ENCODE data around the gene COG3.
"Not testable (repeated sequence)": the region's sequence is repeated elsewhere in the genome, so short reads cannot be mapped to it uniquely, and the experiment has no call there.

Gene COG3, protein sequence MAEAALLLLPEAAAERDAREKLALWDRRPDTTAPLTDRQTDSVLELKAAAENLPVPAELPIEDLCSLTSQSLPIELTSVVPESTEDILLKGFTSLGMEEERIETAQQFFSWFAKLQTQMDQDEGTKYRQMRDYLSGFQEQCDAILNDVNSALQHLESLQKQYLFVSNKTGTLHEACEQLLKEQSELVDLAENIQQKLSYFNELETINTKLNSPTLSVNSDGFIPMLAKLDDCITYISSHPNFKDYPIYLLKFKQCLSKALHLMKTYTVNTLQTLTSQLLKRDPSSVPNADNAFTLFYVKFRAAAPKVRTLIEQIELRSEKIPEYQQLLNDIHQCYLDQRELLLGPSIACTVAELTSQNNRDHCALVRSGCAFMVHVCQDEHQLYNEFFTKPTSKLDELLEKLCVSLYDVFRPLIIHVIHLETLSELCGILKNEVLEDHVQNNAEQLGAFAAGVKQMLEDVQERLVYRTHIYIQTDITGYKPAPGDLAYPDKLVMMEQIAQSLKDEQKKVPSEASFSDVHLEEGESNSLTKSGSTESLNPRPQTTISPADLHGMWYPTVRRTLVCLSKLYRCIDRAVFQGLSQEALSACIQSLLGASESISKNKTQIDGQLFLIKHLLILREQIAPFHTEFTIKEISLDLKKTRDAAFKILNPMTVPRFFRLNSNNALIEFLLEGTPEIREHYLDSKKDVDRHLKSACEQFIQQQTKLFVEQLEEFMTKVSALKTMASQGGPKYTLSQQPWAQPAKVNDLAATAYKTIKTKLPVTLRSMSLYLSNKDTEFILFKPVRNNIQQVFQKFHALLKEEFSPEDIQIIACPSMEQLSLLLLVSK

DNA sequence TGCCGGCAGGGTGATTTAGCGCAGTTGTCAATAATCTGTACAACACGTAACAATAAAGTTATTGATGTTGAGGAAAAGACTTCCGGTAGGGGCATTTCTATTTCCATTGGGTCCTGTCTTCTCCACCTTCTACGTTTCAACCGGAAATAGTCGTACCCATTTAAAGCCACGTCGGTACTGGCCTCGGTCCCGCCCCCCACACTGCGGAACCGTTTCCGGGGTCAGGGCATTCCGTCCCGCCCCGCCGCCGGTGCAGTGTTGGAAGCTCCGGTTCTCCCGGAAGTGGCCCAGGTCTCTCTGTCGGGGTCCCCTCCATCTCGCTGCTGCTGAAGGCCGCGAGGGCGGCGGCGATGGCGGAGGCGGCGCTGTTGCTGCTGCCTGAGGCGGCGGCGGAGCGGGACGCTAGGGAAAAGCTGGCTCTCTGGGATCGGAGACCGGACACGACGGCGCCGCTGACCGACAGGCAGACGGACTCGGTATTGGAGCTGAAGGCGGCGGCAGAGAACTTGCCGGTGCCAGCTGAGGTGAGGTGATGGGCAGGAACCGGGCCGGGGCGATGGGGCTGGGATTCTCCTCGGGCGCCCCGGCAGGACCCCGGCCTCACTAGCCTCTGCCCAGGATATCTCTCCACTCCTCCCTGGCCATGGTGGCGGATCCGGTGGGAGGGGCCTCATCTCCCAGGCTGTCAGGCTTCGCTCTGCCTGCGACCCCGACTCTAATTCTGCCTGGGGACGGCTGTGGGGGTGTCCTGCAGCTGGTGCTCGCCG is at the start of gene COG3:
Gene COG3 (plus strand): TSS at position 253 of the 767 bp plus-strand sequence. CDS start 98 bp downstream, at position 351.
- DNase-seq (ENCODE audit: low spot score) = peak; percentile 95

DNA sequence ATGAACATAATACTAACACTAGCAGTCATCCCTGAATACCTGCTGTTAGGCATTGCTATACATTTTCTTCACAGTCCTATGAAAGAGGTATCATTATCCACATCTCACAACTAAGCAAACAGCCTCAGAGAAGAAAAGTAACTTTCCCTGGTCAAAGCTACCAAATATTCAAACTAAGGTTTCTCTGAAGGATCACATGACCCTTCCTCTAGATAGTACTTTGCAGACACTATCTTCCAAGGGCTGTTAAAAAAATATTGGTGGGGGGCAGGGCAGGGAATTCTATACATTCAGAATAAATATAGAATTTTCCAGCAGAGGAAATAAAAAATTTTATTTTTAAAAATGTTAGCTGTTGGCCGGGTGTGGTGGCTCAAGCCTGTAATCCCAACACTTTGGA is 49.6 kb upstream of the COG3 start:
- no peak for DNase-seq (ENCODE audit: low spot score)

DNA sequence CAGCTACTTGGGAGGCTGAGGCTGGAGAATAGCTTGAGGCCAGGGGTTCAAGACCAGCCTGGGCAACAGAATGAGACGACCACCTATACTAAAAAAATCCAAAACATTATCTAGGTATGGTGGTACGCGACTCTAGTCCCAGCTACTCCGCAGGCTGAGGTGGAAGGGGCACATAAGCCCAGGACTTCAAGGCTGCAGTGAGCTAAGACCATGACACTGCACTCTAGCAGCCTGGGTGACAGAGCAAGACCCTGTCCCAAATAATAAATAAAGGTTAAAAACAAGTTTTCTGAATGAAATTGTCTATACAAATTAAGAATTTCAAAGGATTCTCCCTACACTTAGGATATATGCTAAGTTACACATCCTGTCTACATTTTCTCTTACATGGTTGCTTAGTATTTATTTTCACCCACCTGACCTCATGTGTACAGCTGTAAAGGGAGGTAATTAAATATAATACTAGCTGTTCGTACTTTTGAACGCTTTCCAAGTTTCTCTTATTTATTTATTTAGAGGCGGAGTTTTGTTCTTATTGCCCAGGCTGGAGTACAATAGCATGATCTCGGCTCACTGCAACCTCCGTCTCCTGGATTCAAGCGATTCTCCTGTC is 48.1 kb upstream of the COG3 start:
- peak; percentile 12 for DNase-seq (ENCODE audit: low spot score)

DNA sequence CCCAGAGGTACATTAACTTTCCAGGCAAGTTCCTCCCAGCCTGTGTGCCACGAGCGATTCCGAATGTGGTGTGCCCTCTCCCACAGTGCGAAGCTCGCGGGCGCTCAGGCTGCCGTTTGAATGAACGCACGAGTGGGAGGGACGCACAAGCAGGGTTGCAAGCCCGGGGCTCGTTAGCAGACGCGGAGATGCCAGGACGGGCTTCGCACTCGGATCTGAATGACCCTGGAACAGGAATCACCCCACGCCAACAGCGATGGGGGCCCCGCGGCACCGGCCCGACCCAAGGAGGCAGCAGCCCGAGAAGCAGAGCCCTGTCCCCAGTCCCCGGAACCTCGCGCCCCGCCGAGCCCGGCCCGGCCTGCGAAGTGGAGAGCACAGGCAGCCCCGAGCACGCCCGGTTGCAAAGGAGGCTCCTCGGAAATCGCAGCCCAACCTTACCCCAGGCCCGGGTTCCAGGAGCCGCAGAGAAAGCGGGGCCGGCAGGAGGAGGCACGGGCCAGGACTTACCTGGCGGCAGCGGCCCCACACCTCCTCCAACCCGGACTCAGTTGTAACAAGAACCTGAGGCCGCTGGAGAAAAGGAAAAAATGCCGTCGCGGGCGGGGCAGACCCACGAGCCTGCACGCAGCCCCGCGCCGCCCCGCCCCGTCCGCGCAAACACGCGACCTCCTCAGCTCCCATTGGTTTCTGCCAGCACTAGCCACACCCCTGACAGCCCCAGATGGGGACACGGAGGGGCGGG is 46.8 kb upstream of the COG3 start, which contains the start of gene SLC25A30:
Gene SLC25A30 (minus strand): TSS at position 584 of the 745 bp plus-strand sequence. CDS start 6,948 bp downstream, outside the sequence.
- peak; percentile 81 for DNase-seq (ENCODE audit: low spot score)

DNA sequence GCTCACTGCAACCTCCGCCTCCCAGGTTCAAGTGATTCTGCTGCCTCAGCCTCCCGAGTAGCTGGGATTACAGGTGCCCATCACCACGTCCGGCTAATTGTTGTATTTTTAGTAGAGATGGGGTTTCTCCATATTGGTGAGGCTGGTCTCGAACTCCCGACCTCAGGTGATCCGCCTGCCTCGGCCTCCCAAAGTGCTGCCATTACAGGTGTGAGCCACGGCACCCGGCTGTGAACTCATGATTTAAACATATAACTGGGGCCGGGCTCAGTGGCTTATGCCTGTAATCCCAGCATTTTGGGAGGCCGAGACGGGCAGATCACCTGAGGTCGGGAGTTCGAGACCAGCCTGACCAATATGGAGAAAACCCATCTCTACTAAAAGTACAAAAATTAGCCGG is 45.4 kb upstream of the COG3 start:
- not testable (repeated sequence) for DNase-seq (ENCODE audit: low spot score)

DNA sequence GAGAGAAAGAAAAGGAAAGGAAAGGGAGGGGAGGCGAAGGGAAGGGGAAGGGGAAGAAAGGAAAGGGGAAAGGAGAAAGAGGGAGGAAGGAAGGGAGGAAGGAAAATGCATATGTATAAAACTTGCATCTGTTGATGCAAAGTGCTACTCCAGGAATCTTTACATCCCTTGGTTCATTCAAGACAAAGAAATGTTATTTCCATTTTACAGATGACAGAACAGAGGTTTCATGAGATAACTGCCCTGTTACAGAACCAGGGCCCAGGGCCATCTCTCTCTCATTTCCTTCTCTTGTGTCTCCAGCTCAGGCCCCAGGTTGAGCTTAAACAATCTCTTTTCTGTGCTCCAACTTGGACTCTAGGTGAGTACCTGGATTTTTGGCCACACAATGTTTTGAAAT is 44.8 kb upstream of the COG3 start:
- DNase-seq (ENCODE audit: low spot score) = no peak

DNA sequence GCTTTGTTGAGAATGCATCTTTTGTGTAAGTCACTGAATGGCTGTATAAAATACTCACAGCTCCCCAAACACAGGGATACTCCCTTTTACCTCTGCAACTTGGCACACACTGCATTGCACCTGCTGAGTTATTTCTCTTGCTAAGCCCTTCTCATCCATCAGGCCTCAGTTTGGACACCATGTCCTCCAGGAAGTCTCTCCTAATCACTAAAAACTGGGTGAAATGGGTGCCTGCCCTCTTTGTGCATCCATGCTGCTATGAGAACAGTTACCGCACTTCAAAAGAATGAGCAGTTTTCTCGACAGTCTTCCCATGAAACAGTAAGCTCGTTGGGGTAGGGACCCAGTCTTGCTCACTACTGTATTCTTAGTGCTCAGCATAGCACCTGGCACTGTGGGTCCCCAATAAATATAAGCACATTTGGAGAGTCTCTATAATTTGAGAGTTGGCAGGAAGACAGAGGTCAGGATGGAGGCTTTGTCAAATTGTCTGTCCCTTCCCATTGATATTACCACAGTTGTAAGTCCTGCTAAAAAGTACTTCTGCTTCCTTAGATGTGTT is 41.9 kb upstream of the COG3 start:
- DNase-seq (ENCODE audit: low spot score) = no peak

DNA sequence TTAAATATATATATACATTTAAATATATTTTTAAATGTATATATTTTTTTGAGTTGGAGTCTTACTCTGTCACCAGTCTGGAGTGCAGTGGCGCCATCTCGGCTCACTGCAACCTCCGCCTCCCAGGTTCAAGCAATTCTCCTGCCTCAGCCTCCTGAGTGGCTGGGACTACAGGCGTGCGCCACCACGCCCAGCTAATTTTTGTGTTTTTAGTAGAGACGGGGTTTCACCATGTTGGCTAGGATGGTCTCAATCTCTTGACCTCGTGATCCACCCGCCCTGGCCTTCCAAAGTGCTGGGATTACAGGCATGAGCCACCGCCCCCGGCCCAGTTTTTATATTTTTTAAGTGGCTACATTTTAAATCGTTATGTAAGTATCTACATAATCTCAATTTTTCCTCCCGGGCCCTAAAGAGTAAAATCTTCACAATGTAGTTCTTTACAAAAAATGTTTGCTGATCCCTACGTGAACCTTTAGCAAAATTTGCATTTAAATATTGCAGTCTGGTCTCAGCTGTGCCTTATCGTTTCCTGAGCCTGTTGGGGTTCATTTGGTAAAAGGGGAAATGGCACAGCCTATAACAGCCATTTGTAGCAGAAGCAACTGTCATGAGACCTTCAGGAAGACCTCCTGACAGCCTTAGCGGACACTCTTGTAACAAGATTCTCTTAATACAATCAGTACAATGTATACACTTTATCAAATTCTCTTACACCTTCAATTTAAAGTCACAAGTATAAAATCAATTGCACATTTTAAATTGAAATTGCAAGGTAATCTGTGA is 38.5 kb upstream of the COG3 start:
- not testable (repeated sequence) for DNase-seq (ENCODE audit: low spot score)

DNA sequence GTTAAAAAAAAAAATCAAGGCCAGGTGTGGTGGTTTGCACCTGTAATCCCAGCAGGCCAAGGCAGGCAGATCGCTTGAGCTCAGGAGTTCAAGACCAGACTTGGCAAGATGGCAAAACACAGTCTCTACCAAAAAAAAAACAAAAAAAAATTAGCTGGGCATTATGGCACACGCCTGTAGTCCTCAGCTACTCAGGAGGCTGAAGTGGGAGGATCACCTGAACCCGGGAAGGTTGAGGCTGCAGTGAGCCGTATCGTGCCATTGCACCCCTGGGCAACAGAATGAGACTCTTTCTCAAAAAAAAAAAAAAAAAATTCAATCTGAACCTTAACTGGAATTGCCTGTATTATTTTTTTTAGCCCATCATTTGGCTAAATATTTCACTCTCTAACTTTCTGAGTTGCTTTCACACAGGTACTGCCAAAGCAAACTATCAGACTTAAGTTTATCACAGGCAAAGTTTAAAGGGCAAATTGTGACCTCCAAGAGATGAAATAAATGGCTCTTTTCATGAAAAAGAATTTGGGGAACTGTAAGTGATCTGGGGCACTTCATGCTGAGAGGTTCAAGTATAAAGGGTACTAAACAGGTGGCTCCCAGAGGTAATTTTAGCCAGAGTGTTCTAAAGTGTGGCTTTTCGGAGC is 31.9 kb upstream of the COG3 start:
- no peak for DNase-seq (ENCODE audit: low spot score)

DNA sequence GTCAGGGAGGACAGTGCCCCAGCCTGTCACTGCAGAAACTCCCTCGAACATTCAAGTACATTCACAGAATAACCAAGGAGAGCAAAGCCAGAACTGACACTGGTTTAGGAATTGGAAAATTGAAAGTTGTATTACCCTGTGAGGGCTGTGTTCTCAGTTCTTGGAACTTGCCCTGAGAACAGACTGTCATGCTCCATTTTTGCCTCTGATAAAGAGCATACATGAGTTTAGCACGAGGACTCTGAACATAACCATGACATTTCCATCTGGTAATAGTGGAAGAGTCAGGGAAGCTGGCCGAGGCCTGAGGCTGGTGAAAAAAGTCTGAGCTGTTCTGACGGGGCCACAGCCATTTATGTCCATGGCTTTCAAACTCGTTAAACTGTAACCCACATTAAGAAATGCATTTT is 31.4 kb upstream of the COG3 start:
- DNase-seq (ENCODE audit: low spot score) = no peak

DNA sequence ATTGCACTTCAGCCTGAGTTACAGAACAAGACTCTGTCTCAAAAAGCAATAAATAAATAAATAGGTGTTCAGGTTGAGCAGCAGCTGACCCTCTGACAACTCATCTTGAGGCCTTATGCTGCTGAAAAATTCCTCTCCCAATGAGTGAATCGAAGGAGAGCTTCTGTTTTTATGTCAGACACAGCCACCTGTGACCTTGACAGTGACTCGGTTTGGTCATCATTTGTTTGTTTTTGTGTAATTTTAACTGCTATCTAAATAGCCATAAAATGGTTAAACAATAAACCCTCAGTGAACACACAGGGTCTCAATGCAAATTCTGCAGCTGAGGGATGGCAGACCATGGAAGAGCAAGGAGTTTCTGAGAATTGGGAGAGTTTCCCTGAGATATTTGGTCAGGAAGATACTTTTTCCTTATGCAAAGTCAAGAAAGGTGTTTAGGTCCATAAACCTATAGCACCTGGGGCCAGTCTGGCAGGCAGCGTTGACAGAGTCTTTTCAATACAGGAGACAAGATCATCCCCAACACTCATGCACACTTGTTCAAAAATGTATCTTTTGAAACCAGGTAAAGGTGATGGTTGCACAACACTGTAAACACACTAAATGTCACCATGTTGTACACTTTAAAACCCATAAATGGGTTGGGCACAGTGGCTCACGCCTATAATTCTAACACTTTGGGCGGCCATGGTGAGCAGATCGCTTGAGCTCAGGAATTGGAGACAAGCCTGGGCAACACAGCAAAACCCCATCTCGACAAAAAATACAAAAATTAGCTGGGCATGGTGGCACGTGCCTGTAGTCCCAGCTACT is 30.0 kb upstream of the COG3 start:
- DNase-seq (ENCODE audit: low spot score) = no peak

DNA sequence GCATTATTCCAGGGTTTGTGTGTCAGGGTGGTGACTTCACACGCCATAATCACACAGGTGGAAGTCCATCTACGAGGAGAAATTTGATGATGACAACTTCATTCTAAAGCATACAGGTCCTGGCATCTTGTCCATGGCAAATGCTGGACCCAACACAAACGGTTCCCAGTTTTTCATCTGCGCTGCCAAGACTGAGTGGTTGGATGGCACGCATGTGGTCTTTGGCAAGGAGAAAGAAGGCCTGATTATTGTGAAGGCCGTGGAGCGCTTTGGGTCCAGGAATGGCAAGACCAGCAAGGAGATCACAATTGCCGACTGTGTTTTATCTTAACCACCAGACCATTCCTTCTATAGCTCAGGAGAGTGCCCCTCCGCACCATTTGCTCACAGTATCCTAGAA is 28.4 kb upstream of the COG3 start:
- no peak for DNase-seq (ENCODE audit: low spot score)

DNA sequence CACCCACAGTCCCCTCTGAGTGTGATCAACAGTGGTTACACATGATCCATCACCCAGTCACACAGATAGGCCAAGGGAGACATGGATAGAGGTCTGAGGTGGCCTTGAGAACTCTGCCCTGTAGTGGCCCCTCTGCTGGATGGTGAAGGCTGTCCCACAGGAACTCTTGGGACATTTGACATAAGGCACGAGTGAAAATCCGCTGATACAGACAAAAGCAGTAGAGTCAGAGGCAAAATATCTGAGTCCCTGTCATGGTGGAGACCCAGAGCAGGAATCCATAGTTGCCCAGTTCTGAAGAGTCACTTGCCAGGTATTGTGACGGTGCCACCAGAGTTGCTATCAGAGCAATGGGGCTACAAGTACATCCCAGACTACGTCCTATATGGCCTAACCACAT is 27.8 kb upstream of the COG3 start:
- DNase-seq (ENCODE audit: low spot score) = no peak

DNA sequence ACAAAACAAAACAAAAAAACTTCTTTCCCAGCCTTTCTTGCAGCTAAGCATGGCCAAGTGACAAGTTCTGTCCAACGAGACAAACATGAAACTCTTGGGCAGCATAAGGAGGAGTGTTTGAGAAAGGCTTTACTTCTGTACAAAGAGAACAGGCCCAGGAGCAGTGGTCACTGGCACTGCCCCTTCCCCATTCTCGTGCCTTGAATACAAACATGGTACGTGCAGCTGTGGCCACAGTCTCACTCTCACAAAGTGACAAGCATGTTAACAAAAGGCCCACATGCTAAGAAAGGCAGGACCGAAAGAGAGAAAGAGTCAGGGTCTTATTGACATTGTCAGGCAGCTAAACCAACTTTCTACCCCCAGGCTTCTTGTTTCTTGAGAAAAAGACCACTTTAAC is 26.8 kb upstream of the COG3 start:
- no peak for DNase-seq (ENCODE audit: low spot score)

DNA sequence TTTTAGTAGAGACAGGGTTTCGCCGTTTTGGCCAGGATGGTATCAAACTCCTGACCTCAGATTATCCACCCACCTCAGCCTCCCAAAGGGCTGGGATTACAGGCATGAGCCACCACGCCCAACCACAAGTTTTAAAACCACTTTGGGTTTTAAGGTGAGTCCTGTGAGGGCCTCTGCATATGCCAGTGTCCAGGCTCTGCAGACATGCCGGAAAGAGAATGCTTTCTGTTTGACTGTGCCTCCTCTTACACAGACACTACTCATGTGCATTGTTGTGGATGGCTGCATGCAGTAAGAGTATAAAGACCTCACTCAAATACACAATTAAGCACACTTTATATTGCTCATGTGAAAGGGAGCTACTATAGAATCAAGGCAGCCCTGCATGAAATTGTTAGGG is 25.7 kb upstream of the COG3 start:
- no peak for DNase-seq (ENCODE audit: low spot score)

DNA sequence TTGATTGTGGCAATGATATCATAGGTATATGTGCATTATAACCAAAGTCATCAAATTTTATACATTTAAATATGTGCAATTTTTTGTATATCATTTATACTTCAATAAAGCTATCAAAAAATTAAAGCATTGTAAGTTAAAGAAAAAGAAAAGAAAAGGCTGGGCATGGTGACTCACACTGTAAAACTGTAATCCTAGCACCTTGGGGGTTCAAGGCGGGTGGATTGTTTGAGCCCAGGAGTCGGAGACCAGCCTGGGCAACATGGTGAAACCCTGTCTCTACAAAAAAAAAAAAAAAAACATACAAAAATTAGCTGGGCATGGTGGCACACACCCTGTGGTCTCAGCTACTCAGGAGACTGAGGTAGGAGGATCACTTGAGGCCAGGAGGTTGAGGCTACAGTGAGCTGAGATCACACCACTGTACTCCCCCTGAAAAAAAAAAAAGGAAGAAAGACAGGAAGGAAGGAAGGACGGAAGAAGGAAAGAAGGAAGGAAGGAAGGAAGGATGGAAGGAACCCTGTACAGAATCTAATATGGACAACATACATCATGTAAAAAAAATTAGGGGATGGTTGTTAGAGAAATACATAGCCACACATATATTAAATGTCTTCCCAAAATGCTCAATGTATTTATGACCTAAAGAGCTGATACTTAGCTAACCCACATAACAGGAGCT is 24.8 kb upstream of the COG3 start:
- no peak for DNase-seq (ENCODE audit: low spot score)

DNA sequence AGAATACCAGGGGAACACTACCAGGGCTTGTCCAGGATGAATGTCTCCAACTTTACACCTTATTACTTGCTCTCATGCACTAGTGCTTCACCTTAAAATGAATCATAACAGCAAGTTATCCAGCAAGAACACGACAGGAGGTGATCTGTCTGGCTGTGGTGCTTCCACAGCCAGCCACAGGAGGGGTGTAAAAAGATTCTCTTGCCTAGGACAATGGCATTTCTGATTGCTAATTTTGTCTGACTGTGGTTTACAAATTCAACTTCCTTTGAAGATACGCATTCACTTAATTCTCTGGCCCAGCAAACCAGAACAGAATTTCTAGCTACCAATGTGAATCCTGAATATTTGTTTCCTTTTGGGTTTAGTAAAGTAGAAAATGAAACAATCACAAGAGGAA is 23.1 kb upstream of the COG3 start:
- no peak for DNase-seq (ENCODE audit: low spot score)

DNA sequence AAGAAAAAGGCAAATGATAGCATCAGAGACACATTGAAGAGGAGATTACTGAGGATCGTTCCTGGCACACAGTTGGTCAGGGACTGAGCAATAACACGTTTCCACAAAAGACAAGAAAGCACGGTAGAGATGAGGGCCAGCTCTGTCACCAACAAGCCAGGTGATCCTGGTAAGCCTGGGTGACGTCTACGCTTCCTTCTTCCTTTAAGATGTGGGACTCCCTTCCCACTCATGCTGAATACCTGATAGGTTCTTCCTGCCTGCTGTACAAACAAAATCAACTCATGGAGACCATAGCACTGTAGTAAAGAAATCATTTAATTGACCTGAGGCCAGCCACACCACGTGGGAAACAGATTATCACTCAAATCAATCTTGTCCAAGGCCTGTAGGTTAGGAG is 19.7 kb upstream of the COG3 start:
- no peak for DNase-seq (ENCODE audit: low spot score)

Measured in LoVo (cell line).